RCC 7860 (cell line): ENCODE measurements around the gene COL4A2.

Experiments used
- DNase-seq: peaks from one replicate; pipeline ENCODE4 v3.0.0-alpha.2; 2015; ENCODE audit warnings: low spot score
- FAIRE-seq: peaks from 2 replicates; lab custom pipeline; 2012; peaks lifted over from hg19 to GRCh38; lab: Jason Lieb, UNC

COL4A2 gene

DNA sequence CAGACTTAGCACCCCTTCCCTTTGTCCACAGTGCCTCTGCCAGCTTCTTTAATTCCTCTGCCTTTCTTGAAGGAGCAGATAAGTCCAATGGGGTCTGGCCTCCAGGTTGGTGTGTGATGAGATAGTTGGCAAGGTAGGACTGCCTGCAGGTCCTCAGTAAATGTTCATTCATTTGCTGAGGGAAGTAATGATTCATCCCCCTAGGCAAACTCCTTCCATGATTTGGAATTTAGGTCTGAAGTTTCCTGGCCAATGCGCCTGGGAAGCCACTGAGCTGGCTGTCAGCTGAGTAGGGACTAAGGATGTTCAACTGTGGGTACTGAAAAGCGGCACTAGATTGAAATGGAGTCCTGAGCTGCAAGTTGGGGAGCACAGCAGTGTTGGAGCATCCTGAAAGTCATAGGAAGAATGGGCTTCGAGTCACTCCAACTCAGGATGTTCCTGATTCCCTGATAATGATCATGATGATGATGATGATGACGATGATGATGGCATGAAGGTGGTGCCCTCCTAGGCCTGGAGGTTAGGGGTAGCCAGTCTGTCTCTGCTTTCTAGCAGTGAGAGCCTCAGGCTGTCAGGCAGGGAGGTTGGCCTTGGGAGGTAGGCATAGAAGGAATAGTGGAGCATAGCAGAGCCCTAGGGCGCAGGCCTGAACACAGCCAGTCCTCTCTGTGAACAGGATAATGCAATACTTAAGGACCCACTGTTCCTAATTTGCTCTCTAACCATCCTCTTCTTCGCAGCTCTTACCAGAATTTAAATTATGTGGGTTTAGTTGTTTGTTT, 44.7 kb downstream of the COL4A2 start:
- DNase-seq (no peak), FAIRE-seq (no peak)

DNA sequence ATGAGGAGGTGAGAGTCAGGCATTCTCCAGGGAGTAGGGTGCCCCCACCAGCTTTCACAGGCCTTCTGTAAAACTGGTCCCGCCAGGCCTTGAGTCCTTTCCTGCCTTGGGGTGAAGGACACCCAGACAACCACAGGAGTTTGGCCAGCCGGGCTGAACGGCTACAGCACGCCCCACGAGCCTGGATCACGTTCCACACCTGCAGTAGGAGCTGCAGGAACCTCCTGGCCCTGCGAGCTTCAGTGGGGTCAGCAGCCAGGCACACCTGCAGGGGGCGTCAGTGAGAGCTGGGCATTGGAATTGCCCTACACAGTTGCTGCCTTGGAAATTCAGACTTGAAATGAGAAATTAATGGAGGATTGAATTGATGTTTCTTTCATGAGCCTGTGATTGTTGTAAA, 45.7 kb downstream of the COL4A2 start:
- DNase-seq (no peak), FAIRE-seq (no peak)

DNA sequence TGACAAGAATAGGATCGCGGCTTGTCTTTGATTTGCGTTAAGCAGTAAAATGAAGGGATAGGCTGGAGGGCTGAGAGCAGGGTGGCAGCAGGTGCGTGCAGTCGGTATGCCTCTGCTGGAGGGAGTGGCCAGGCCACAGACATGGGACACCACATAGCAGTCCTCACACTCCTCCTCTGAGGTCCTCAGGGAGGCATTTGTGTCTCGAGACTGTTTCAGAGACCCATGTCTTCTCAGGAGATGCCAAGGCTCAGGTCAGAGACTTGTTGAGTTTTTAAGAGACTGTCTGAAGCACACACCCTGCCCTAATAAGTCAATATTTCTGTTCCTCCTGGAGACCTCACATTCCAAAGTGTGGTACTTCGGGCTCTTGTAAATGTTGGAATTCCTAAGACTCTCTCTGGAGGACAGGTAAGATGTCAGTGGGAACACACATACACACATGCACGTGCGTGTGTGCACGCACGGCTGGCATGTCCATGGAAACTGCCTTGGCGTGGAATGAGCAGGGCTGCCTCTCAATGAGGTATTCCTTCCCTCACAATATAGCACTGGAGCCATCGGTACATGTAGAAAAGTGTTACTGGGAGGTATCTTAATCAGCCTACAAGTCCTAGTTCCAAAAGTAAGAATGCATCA, 46.4 kb downstream of the COL4A2 start:
- FAIRE-seq (no peak), DNase-seq (no peak)

DNA sequence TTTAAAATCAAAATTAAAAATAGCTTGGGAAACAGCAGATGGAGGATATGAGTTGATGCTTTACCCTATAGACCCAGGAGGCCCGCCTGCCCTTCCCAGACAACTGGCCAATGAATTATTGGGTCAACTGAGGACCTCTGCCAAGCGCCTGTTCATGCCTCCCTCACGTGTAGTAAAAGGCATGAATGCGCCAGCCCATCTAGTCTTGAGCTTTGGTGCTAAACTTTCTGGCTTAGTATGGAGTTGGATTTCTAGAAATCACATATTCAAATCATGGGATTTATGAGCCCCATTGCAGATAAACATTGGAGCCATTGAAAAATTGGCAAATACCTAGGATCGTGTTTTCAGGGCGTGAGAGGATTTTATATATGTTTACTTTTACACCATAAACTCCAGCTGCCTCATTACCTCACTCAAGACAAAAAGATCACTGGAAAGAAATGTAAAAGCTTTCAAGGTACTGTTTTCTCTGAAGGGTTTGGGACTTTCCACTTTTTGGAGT, 47.1 kb downstream of the COL4A2 start:
- no peak for FAIRE-seq
- no peak for DNase-seq

DNA sequence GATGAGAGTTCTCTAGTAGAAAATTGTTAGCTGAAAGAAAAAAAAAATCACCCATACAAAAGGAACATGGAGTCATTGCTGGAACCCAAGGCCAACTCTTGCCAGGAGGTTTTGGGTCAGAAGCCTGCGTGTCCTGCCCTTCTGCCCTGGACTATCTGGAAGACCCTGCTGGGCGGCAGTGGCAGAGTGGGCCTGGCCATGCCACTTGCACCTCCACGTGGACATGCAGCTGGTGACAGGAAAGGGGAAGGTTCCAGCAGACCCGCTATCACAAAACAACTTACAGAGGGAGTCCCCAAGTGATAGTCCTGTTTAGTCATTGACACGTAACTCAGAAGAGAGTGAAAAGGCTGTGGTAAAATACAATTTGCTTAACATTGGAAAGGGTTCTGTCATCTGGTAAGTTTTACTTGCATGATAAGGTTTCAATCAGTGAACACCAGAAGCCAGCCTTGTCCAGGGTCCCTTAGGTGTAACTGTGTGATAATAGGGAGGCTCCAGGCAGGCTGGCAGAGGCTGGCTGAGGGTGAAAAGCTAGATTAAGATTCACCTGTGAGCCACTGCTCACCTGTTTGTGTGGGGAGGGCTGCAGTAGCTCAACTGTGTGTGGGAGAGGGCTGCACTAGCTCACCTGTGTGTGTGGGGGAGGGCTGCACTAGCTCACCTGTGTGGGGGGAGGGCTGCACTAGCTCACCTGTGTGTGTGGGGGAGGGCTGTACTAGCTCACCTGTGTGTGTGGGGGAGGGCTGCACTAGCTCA, 47.8 kb downstream of the COL4A2 start:
- DNase-seq (no peak), FAIRE-seq (no peak)

DNA sequence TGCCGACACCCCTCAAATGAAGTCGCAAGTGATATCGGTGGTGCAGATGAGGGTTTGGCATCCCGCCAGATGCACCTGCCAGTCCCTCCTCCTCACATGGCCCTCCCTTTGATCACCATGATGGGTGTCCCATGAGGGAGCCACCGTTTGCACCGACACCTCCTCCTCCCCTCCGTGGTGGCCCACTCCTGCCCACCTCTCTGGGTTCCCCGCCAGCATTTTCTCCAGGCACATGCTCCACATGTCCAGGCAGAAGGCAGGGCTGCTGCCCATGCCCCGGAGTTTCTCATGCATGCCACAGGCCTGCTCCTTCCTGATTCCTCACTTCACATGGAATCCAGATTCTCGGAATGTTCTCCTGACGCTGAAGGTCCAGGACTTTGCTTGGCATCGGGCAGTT, 49.3 kb downstream of the COL4A2 start:
- DNase-seq (no peak), FAIRE-seq (no peak)

DNA sequence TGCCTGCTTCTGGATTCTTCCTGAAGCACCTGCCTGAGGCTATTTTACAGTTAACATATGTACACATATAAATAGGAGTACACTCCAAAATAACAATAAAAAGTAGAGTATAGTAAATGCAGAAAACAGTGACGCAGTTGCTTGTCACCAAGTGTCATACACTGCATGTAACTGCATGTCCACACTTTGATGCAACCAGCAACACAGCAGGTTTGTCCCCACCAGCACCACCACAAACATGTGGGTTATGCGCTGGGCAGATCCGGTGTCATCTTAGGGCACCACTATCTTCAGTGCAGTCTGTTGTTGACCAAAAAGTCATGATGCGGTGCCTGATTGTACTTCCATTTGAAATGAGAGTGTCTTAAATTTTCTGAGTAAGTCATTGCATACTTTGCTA, 51.3 kb downstream of the COL4A2 start:
- FAIRE-seq (no peak), DNase-seq (no peak)

DNA sequence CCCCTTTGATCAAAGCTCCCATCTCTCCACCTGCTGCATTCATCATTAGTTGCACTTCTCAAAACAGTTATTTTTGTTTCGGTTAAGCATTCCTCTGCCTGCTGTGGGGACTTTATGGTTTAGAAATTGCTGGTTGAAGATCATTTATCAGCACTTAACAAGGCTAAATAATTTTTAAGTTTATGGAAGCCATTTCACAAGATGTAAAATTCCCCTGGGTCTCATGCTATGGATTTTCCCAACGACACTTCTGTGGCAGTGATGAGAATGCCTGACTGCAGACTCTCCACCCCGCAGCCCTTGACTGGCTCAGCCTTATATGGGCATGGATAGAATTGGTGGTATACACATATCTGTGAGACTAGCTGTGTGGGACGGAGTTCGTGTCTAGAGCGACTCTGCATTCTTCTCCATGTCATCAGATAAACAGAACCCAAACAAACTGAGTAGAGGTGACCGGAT, 52.8 kb downstream of the COL4A2 start:
- FAIRE-seq (no peak), DNase-seq (no peak)

DNA sequence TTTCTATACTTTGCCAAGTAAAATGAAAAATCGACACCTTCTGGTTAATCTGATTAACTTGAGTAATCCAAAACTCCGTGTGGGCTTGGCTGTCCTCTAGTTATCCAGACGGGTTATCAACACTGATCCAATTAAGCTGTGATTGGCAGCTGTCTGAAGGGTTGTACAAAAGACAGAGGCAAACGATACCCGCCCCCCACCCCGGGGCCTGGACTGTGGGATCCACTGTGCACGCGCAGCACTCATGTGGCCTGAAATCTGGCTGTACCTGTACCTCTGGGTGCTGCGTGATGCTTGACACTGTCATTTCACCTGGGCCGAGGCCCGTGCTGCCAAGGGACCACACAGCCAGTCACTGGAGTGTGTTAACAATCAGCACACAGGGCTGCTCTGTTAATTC, 53.5 kb downstream of the COL4A2 start:
- FAIRE-seq (no peak), DNase-seq (no peak)

DNA sequence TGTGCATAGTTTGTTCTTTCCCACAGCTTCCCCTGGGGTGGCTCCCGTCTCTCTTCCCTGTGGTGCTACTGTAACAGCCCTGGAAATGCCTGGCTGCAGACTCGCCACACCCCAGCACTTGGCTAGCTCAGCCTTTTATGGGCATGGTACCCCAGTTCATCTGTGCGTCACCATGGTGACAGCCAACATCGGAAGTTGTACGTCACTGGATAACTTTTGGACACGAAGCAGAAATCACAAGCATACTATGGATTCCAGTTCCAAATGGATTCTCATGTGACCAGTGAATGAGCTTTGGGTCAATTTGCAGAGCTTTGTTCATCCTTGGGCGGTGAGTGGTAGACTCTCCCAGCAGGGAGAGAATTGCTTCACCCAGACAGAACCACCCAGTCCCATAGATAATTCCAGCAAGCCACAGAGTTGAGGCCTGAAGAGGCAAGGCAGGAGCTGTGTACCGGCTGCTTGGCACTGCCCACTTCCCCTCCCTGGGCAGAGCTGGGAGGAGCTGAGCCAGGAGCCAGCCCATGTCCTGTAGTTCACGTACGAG, 54.4 kb downstream of the COL4A2 start:
- DNase-seq (no peak), FAIRE-seq (no peak)

DNA sequence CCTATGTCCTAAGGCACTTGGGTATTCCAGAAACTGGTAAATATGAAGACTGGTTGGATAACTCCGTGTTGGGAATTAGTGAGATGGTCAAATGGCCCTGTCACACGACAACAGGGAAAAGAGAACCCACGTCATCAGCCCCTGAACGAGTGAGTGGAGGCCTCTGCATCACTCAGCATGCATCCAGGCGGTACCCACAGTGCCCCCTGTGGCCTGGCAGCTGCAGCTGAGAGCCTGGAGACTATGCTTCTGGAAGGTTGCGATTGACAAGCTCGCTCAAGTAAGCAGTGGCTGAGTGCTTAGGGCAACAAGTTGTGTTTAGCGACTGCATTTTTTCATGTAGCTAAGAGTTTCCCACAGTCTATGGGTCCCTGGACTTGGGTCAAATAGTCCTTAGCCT, 55.9 kb downstream of the COL4A2 start:
- DNase-seq (no peak), FAIRE-seq (no peak)

DNA sequence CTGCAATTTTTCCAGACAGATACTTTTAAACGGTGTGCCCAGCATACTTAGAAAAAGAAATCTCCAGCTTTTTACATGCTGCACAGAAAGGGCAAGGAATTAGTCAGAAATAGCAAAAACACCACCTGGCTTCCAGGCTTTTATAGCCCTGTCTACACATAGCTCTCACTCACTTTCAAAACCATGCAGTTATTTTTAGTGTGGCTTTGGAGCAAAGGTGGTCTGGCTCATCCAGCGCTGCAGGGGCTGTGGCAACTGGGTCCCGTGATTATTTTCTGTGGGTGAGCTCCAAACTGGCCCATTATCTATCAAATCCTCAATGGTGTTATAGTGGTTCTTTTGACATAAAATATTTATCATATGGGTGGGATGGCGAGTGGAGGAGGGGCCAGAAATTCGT, 57.0 kb downstream of the COL4A2 start:
- no peak for FAIRE-seq
- no peak for DNase-seq

DNA sequence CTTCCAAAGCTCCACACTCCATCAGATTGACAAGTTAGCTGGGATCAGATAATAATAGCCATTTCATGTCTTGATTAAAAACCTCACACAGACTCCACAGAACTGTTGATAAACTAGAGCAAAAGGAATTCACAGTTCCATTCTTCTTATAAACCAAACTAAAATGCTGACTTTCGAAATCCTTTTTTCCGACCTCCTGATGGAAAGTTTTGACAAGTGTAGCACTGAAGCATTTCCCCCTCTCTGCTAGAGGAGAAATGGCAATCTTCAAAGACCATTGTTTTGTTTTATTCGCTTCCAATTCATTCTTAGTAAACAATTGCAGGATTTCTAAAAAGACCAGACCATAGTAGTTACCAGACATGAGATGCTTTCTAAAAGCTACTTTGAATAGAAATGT, 58.8 kb downstream of the COL4A2 start:
- FAIRE-seq: no peak
- no peak for DNase-seq

DNA sequence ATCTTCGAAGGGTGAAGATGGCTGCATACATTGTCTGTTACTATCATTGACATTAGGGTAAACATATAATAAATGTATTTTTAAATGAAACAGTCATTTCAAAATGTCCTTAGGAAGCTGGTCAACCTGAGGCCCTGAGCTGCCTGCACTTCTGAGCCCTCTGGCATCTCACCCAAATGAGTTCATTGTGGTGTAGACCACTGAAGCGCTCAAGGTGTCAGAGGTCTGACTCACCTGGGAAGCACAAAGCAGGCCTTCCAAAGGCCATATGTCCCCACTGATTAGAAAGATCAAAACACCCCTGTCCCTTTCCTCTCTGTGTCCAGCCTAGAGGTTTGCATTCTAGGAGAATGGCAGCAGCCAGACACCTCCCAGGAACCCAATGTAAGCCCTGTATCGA, 59.6 kb downstream of the COL4A2 start:
- FAIRE-seq: no peak
- peak; percentile 27 for DNase-seq

DNA sequence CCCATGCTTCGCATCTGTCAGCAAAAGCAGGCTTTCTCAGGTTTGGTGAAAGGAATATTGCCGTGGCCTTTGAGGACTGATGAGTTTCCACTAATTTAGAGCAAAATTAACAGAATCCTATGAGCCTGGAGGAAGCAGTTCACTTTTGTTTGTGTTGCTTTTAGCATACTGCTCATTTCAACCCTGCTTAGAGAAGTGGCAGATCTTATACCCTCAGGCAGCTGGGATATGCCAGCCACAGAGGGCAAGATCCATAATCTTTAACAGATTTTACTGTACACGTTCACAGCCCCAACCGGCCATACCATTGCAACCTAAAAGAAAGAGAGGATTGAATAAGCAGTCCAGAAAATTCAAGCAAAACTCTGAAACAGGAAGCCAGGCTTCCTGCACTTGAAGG, 60.5 kb downstream of the COL4A2 start:
- no peak for FAIRE-seq
- no peak for DNase-seq

DNA sequence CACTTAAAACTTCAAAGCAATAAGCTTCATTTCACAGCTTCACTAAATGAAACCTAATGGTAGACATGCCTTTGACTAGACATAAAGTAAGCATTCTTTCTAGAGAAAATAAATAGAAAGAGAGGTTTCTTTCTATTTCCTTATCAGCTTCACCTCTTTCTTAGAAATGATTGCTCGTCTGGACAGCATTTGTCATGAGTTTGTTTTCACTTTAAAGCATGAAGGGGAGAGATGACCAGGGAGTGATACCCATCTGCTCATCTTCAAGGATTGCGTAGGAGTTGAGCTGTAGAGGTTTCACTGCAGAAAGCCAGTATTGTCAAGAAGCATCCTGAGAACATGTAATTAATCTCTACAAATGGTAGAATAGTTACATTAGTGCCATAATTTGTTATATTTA, 61.3 kb downstream of the COL4A2 start:
- no peak for DNase-seq
- FAIRE-seq: no peak

DNA sequence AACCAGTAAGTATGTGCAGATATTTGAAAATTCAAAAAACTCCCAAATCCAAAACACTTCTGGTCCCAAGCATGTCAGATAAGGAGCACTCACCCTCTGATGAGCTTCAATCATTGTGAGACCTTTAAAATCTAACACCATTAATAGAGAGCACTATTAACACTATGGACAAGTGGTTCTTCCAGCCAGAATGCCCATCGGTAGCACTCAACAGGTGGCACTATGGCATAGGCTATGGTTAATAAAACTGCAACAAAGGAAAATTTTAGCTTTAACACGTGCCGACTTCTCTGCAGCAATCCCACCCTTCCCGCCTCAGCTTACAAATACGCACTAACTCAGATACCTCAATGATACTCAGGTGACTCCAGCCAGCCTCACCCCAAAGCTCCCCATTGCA, 62.3 kb downstream of the COL4A2 start:
- DNase-seq: no peak

DNA sequence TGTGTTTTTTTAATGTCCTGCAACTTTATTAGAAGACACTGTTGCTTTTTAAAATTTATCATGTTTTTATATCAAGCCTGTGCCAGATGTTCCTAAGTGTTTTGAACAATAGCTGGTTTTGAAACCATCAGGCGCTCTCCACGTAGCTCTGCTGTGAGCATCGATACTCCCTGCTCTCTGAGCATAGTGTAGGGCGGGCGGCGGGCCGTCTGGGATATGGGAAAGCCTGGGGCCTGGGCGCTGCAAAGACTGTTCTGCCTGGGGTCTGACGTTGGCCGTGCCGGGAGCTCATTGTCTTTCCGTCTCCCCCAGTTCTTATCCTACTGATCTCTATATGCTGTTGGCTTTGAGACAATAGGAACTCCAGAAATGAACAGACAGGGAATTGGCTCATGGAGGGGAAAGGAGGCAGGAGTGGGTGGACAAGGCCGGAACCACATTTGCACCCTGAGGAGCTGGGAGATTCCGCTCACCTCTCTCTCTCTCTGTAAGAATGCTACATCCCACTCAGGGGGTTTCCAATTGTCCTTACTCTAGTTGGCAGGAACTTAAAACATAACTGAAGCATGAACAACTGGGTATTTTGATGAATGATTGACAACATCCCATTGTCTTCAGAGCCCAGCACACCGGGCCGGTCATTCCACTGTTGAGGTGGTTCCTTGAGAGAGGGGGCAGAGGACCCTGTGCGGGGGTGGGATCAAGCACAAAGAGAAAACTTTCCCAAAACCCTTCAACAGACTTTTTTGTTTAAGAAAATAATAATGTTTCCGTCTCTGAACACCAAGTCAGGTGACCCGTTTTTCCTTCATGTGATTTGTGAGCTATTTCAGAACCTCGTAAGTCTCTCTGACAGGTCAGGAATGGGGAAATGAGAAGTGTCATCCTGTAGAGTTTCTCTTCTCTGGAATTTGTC, 64.7 kb downstream of the COL4A2 start:
- peak; percentile 90 for DNase-seq
- FAIRE-seq: peak; percentile 92

More for the DNA sequence above, 62.3 kb downstream of the COL4A2 start:
- FAIRE-seq: no peak

DNA sequence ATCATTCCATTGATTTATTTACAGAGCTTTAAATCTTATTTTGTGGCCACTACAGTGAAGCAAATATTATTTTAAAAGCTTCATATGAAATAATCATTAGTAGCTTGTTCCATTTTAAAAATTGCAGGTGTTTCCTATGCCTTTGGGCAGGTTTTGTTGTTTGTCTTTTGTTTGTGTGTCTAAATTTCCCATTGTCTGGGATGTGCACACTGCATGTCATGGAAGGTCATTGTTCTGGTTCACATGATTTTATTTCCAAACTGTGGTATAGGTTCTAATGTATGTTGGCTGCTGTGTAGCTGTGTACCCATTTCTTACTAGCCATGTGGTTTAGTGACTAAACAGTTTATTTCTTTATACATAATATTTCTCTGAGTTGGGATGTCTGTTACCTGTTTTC, 65.6 kb downstream of the COL4A2 start:
- DNase-seq (no peak), FAIRE-seq (no peak)

DNA sequence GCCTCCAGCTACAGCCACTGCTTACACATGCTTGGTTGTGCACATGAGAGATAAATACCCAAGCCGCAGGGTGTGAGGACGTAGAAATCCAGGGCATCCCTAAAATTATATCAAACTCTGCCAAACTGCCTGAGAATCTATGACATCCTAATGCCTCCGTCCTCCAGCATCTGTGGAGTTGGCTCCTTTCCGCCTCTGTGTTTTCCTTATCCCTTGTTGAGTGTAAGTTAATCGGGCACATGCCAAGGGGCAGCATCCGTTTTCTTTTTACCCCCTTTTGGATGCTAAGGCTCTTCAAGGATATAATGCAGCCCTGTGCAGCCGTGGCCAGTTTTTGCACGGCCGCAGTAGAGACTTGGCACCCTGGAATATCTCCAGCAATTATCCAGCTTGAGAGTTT, 66.5 kb downstream of the COL4A2 start:
- DNase-seq (no peak), FAIRE-seq (no peak)
